Measurements from ENCODE around the gene PIK3R1. TPM values are rescaled to one million over a fixed set of nuclear protein-coding genes. Genes with fewer than 3 reads are reported as not detected.

The PIK3R1 gene
- total RNA-seq, 1 experiment from 2014 or later: 47.8 TPM

DNA sequence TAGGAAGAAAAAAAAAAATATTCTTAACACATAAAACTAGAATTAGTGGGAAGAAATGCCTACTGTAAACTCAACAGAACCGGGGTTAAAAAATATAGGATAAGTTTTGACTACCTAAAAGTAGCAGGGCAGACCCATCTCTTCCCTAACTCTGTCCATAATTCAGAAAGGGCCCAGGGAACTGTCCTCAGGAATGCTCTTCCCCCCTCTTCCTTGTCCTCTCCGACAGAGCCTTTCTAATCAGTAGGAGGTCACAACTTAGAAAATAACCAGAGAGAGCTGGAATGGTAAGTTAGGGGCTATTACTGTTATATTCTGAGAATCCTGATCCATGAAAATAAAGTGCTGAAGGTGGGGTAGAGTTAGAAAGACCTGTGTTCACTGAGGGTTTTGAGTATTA is 22.2 kb downstream of the PIK3R1 start:
- CTCF ChIA-PET: no interaction called here
- H3K27me3 Mint-ChIP-seq (ENCODE audit: insufficient read depth, unreplicated experiment): no peaks in the 10 kb centered on the region
- H3K36me3 Mint-ChIP-seq (ENCODE audit: insufficient read depth, unreplicated experiment): peaks cover 27% of the 10 kb centered on the region
- Histone ChIP-seq H3K9me3 (no peaks in the 10 kb centered on the region), H3K4me1 (0 out of 2 replicates have a peak, but pooled peaks cover 7% of the 10 kb centered on the region), H3K36me3 (ENCODE audit: control insufficient read depth, insufficient read depth, low read length) (no peaks in the 10 kb centered on the region; the same call in 1 of the 2 replicates), H3K27me3 (replicated peaks; ENCODE audit: control insufficient read depth, insufficient read depth, low read length) (no peaks in the 10 kb centered on the region), H3K4me3 (ENCODE audit: low read depth, low read length) (no peak overlapping the region)
- no peak for DNase-seq
- no peak for TF ChIP-seq CTCF (IDR thresholded peaks at IDR 0.05; ENCODE audit: insufficient read depth in 1 of 2, low read depth in 1 of 2, low read length in 1 of 2, severe bottlenecking in 1 of 2, unreplicated experiment in 1 of 2)
- intact Hi-C loops (cut with micrococcal nuclease; ENCODE audit: unreplicated experiment): no loop called here
- no peaks in the 10 kb centered on the region for H3K4me1 Mint-ChIP-seq (ENCODE audit: low read depth, unreplicated experiment)
- no peak overlapping the region for H3K27ac Mint-ChIP-seq (ENCODE audit: unreplicated experiment)
- no peak overlapping the region for H3K4me3 Mint-ChIP-seq (ENCODE audit: unreplicated experiment)
- no peaks in the 10 kb centered on the region for H3K9me3 Mint-ChIP-seq (ENCODE audit: unreplicated experiment)
- BruUV-seq (replicated peaks): no TSS peak
- POLR2A ChIA-PET: no interaction called here

DNA sequence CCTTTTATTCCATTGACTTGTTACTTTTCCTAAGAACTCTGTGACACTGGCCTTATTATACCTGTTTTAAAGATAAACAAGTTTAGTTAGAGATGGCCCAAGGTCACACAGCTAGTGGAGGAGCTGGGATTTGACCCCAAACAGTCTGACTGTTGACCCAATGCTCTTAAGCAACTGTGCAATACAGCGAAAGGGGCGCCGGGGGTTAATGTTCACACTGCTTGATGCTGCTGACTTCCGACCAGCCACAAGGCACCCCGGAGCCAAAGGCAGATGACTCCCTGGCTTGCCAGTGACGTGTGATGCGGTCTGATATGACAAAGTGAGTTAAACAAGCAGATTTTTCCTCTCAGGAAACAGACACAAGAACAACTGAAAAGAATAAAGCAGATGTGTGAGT is 23.9 kb downstream of the PIK3R1 start:
- Mint-ChIP-seq H3K27ac (ENCODE audit: unreplicated experiment) (no peak overlapping the region), H3K4me1 (ENCODE audit: low read depth, unreplicated experiment) (no peaks in the 10 kb centered on the region), H3K27me3 (ENCODE audit: insufficient read depth, unreplicated experiment) (no peaks in the 10 kb centered on the region), H3K4me3 (ENCODE audit: unreplicated experiment) (no peak overlapping the region), H3K36me3 (ENCODE audit: insufficient read depth, unreplicated experiment) (peaks cover 30% of the 10 kb centered on the region), H3K9me3 (ENCODE audit: unreplicated experiment) (no peaks in the 10 kb centered on the region)
- intact Hi-C loops (cut with micrococcal nuclease; ENCODE audit: unreplicated experiment): no loop called here
- BruUV-seq (replicated peaks): no TSS peak
- Histone ChIP-seq H3K9me3 (no peaks in the 10 kb centered on the region), H3K36me3 (ENCODE audit: control insufficient read depth, insufficient read depth, low read length) (peaks cover 1% of the 10 kb centered on the region; the same call in 1 of the 2 replicates), H3K4me3 (ENCODE audit: low read depth, low read length) (no peak overlapping the region), H3K27me3 (replicated peaks; ENCODE audit: control insufficient read depth, insufficient read depth, low read length) (no peaks in the 10 kb centered on the region), H3K4me1 (0 out of 2 replicates have a peak, but pooled peaks cover 7% of the 10 kb centered on the region)
- peak in 1 of 2 experiments; percentile 30 for DNase-seq
- CTCF ChIA-PET: interaction anchor here (0.6 to 0.7 kb wide), 2 partner anchors 62 to 268 kb away, joined by 3 to 5 read pairs; no protein-coding TSS in a partner anchor
- POLR2A ChIA-PET: interaction anchor here (0.6 kb wide), 2 partner anchors 1060 to 1245 kb away, joined by 3 to 8 read pairs; no protein-coding TSS in a partner anchor
- no peak for TF ChIP-seq CTCF (IDR thresholded peaks at IDR 0.05; ENCODE audit: insufficient read depth in 1 of 2, low read depth in 1 of 2, low read length in 1 of 2, severe bottlenecking in 1 of 2, unreplicated experiment in 1 of 2)

- H3K4me1 ChIP-seq: 0 out of 2 replicates have a peak, but pooled peaks cover 7% of the 10 kb centered on the region
- peaks cover 30% of the 10 kb centered on the region for H3K36me3 Mint-ChIP-seq (ENCODE audit: insufficient read depth, unreplicated experiment)
- CTCF ChIA-PET: no interaction called here
Measured at GRCh38 chr5:68240202-68240601, 24.6 kb downstream of the PIK3R1 start.

More at GRCh38 chr5:68240202-68240601, 24.6 kb downstream of the PIK3R1 start:
- Mint-ChIP-seq H3K27ac (ENCODE audit: unreplicated experiment) (no peak overlapping the region), H3K4me1 (ENCODE audit: low read depth, unreplicated experiment) (no peaks in the 10 kb centered on the region), H3K4me3 (ENCODE audit: unreplicated experiment) (no peak overlapping the region), H3K27me3 (ENCODE audit: insufficient read depth, unreplicated experiment) (no peaks in the 10 kb centered on the region), H3K9me3 (ENCODE audit: unreplicated experiment) (no peaks in the 10 kb centered on the region)
- Histone ChIP-seq H3K4me3 (ENCODE audit: low read depth, low read length) (no peak overlapping the region), H3K9me3 (no peaks in the 10 kb centered on the region), H3K27me3 (replicated peaks; ENCODE audit: control insufficient read depth, insufficient read depth, low read length) (no peaks in the 10 kb centered on the region), H3K36me3 (ENCODE audit: control insufficient read depth, insufficient read depth, low read length) (peaks cover 1% of the 10 kb centered on the region; the same call in 1 of the 2 replicates)
- no peak for DNase-seq
- no peak for TF ChIP-seq CTCF (IDR thresholded peaks at IDR 0.05; ENCODE audit: insufficient read depth in 1 of 2, low read depth in 1 of 2, low read length in 1 of 2, severe bottlenecking in 1 of 2, unreplicated experiment in 1 of 2)
- no TSS peak for BruUV-seq (replicated peaks)
- POLR2A ChIA-PET: no interaction called here
- intact Hi-C loops (cut with micrococcal nuclease; ENCODE audit: unreplicated experiment): no loop called here
